HL-60 (cell line): ENCODE data around the gene SRSF12.

Source experiments
- DNase-seq, 2 experiments: peaks; one replicate each; pipeline ENCODE4 v3.0.0-alpha.2; 2010 to 2020; ENCODE audit warnings: low read depth in 1 of 2, low spot score in 1 of 2
- H3K27ac ChIP-seq: fragments of 250-450 bp; sonication (Bioruptor Pico); replicated peaks from 2 replicates; pipeline ENCODE4 v1.5.1; 2020; ENCODE audit warnings: mild to moderate bottlenecking, moderate library complexity
- H3K27me3 ChIP-seq: fragments of 250-450 bp; sonication (Bioruptor Pico); 2 replicates; pipeline ENCODE4 v1.5.1; 2021; ENCODE audit warnings: mild to moderate bottlenecking, moderate library complexity; ENCODE audit not compliant: insufficient read depth, poor library complexity, severe bottlenecking
- H3K4me3 ChIP-seq: replicated peaks from 2 replicates; pipeline ENCODE4 v1.5.1; 2011; ENCODE audit warnings: mild to moderate bottlenecking, control low read depth, low read length; ENCODE audit not compliant: insufficient read depth
- GABPA ChIP-seq: IDR thresholded peaks from 2 replicates; pipeline ENCODE4 v1.6.1; 2012; ENCODE audit warnings: low read depth
- POLR2AphosphoS5 ChIP-seq: IDR thresholded peaks from 2 replicates; pipeline ENCODE4 v1.6.1; 2012; ENCODE audit warnings: low read depth
- SPI1 ChIP-seq: IDR thresholded peaks from 2 replicates; pipeline ENCODE4 v1.6.1; 2012; ENCODE audit warnings: low read depth, mild to moderate bottlenecking, borderline replicate concordance
- TF ChIP-seq, protein P1 (sequence below): IDR thresholded peaks from 2 replicates; pipeline ENCODE4 v1.6.1; 2012; ENCODE audit warnings: low read depth; ENCODE audit not compliant: insufficient replicate concordance
- TF ChIP-seq, protein P2 (sequence below): IDR thresholded peaks from one replicate; pipeline ENCODE4 v1.5.1; 2011; ENCODE audit warnings: low read length, control low read depth, inconsistent platforms; ENCODE audit not compliant: insufficient read depth

The SRSF12 gene

GRCh38 chr6:89048288-89048923, 69.5 kb downstream of the SRSF12 start:
- no peak for TF ChIP-seq GABPA
- TF ChIP-seq, protein P1, sequence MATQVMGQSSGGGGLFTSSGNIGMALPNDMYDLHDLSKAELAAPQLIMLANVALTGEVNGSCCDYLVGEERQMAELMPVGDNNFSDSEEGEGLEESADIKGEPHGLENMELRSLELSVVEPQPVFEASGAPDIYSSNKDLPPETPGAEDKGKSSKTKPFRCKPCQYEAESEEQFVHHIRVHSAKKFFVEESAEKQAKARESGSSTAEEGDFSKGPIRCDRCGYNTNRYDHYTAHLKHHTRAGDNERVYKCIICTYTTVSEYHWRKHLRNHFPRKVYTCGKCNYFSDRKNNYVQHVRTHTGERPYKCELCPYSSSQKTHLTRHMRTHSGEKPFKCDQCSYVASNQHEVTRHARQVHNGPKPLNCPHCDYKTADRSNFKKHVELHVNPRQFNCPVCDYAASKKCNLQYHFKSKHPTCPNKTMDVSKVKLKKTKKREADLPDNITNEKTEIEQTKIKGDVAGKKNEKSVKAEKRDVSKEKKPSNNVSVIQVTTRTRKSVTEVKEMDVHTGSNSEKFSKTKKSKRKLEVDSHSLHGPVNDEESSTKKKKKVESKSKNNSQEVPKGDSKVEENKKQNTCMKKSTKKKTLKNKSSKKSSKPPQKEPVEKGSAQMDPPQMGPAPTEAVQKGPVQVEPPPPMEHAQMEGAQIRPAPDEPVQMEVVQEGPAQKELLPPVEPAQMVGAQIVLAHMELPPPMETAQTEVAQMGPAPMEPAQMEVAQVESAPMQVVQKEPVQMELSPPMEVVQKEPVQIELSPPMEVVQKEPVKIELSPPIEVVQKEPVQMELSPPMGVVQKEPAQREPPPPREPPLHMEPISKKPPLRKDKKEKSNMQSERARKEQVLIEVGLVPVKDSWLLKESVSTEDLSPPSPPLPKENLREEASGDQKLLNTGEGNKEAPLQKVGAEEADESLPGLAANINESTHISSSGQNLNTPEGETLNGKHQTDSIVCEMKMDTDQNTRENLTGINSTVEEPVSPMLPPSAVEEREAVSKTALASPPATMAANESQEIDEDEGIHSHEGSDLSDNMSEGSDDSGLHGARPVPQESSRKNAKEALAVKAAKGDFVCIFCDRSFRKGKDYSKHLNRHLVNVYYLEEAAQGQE, result no peak
- TF ChIP-seq, protein P2, sequence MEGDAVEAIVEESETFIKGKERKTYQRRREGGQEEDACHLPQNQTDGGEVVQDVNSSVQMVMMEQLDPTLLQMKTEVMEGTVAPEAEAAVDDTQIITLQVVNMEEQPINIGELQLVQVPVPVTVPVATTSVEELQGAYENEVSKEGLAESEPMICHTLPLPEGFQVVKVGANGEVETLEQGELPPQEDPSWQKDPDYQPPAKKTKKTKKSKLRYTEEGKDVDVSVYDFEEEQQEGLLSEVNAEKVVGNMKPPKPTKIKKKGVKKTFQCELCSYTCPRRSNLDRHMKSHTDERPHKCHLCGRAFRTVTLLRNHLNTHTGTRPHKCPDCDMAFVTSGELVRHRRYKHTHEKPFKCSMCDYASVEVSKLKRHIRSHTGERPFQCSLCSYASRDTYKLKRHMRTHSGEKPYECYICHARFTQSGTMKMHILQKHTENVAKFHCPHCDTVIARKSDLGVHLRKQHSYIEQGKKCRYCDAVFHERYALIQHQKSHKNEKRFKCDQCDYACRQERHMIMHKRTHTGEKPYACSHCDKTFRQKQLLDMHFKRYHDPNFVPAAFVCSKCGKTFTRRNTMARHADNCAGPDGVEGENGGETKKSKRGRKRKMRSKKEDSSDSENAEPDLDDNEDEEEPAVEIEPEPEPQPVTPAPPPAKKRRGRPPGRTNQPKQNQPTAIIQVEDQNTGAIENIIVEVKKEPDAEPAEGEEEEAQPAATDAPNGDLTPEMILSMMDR, result no peak
- TF ChIP-seq POLR2AphosphoS5, result no peak
- TF ChIP-seq SPI1, result no peak
- no peak for DNase-seq

DNA sequence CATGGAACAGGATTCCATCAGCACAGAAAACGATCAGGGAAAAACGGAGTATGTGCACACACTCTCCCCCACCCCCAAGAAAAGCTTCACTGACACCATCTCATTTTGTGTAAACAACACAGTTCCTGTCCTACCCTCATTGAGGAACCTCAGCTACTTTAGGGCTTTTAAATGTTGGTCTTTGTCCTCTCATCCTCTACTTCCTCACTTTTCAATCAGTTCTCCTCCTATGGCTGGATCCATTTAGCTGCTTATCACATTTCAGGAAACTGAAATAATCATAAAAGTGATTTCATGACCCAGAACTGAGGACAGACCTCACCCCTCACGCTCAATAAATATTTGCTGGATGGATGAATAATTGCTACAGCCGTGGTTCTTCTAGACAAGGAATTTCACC, 70.4 kb downstream of the SRSF12 start:
- no peak overlapping the region for H3K4me3 ChIP-seq
- DNase-seq, result peak in 1 of 2 experiments; percentile 33
- H3K27me3 ChIP-seq, result no peaks in the 10 kb centered on the region
- TF ChIP-seq, protein P2, result no peak
- peak; percentile 45; the same call in 1 of the 2 replicates for TF ChIP-seq SPI1
- H3K27ac ChIP-seq, result peak overlapping the region; percentile 14; the same call in 1 of the 2 replicates

More at GRCh38 chr6:89048288-89048923, 69.5 kb downstream of the SRSF12 start:
- no peaks in the 10 kb centered on the region for H3K27me3 ChIP-seq
- H3K27ac ChIP-seq, result no peak overlapping the region
- no peak overlapping the region for H3K4me3 ChIP-seq
